HCT116 (cell line): Measurements from ENCODE around the gene MTHFR. TPM values are rescaled to one million over a fixed set of nuclear protein-coding genes. Genes with fewer than 3 reads are reported as not detected.

Experiments
- ATAC-seq: fragments of 200-7000 bp; cut with Tn5 transposase; 2 replicates; pipeline ENCODE4 v1.9.1; 2020; ENCODE audit warnings: mild to moderate bottlenecking, moderate library complexity
- BruUV-seq: library from RNA; stranded (reverse); fragments of 400-500 nt; replicated peaks from 2 replicates; lab custom pipeline; 2021; lab: Mats Ljungman, UMichigan
- CTCF ChIA-PET: fragments of 300-600 bp; sonication (Branson Sonifier 250); formaldehyde crosslinking; loops from one replicate; lab custom pipeline; 2021; ENCODE audit warnings: antibody characterized with exemption; lab: Charles Lee
- POLR2A ChIA-PET: fragments of 300-600, 350-600 bp; sonication (Branson Sonifier 250); formaldehyde crosslinking; loops from one replicate; lab custom pipeline; 2021; ENCODE audit warnings: antibody characterized with exemption; lab: Charles Lee
- RAD21 ChIA-PET, 2 experiments: fragments of 300-600 bp; sonication (Branson Sonifier 250); formaldehyde crosslinking; loops; one replicate each; lab custom pipeline; 2023; ENCODE audit warnings: low total read pairs in 2 of 2; ENCODE audit not compliant: uncharacterized antibody in 2 of 2, unreplicated experiment in 2 of 2, low non-redundant PET in 1 of 2; lab: Charles Lee
- DNase-seq: peaks from one replicate; pipeline ENCODE4 v3.0.0-alpha.2; 2010; ENCODE audit warnings: low read depth, low spot score
- H2AFZ ChIP-seq: fragments of 200-600 bp; shearing (Covaris generic), sonication (generic); 2 replicates; pipeline ENCODE4 v1.6.1; 2017; ENCODE audit warnings: low read depth, mixed run types, mixed read lengths, antibody characterized with exemption, low read length; ENCODE audit not compliant: poor library complexity, severe bottlenecking
- H3K27ac ChIP-seq: 2 replicates; pipeline ENCODE4 v1.5.1; 2012; ENCODE audit warnings: low read depth, low read length
- H3K27me3 ChIP-seq: fragments of 200-600 bp; sonication (generic); 2 replicates; pipeline ENCODE4 v1.6.1; 2016; ENCODE audit warnings: mixed run types, low read length, mixed read lengths; ENCODE audit not compliant: insufficient read depth
- H3K36me3 ChIP-seq, 2 experiments: fragments of 200-500 bp in 1 of 2; fragments of 200-600 bp in 1 of 2; sonication (Bioruptor generic) in 1 of 2; sonication (generic) in 1 of 2; 2 replicates each; pipeline versions ENCODE4 v1.5.1 to v1.6.1; 2014 to 2016; ENCODE audit warnings: low read length in 2 of 2, inconsistent platforms in 1 of 2, mixed read lengths in 1 of 2, mixed run types in 1 of 2; ENCODE audit not compliant: insufficient read depth in 2 of 2, control insufficient read depth in 1 of 2
- H3K4me1 ChIP-seq, 2 experiments: fragments of 200-600 bp in 1 of 2; sonication (generic) in 1 of 2; 2 replicates each; pipeline versions ENCODE4 v1.5.1 to v1.6.1; 2012 to 2017; ENCODE audit warnings: low read length in 2 of 2, inconsistent platforms in 1 of 2, mild to moderate bottlenecking in 1 of 2, mixed read lengths in 1 of 2, mixed run types in 1 of 2, moderate library complexity in 1 of 2; ENCODE audit not compliant: insufficient read depth in 2 of 2, control insufficient read depth in 1 of 2
- H3K4me2 ChIP-seq: fragments of 200-600 bp; sonication (generic); 2 replicates; pipeline ENCODE4 v1.6.1; 2017; ENCODE audit warnings: mixed run types, low read length, mixed read lengths
- H3K4me3 ChIP-seq, 2 experiments: fragments of 200-600 bp in 1 of 2; sonication (generic) in 1 of 2; replicated peaks in 1 of 2; 2 replicates each; pipeline ENCODE4 v1.5.1; 2011 to 2016; ENCODE audit warnings: low read length in 2 of 2, control low read depth in 1 of 2, low read depth in 1 of 2, mild to moderate bottlenecking in 1 of 2, mixed read lengths in 1 of 2, mixed run types in 1 of 2
- H3K79me2 ChIP-seq: fragments of 200-600 bp; sonication (generic); 2 replicates; pipeline ENCODE4 v1.6.1; 2017; ENCODE audit warnings: mild to moderate bottlenecking, mixed run types, low read length, moderate library complexity, mixed read lengths; ENCODE audit not compliant: insufficient read depth
- H3K9ac ChIP-seq: fragments of 200-600 bp; sonication (generic); 2 replicates; pipeline ENCODE4 v1.6.1; 2016; ENCODE audit warnings: low read length, mixed read lengths
- H3K9me2 ChIP-seq: fragments of 200-600 bp; sonication (generic), shearing (Covaris generic); 2 replicates; pipeline ENCODE4 v1.6.1; 2017; ENCODE audit warnings: mixed run types, mild to moderate bottlenecking, moderate library complexity; ENCODE audit not compliant: insufficient read depth
- H3K9me3 ChIP-seq, 2 experiments: fragments of 200-500 bp in 1 of 2; fragments of 200-600 bp in 1 of 2; sonication (Bioruptor generic) in 1 of 2; sonication (generic) in 1 of 2; 2 replicates each; pipeline ENCODE4 v1.6.1; 2014 to 2017; ENCODE audit warnings: low read length in 2 of 2, mixed read lengths in 2 of 2, inconsistent platforms in 1 of 2, low read depth in 1 of 2, mild to moderate bottlenecking in 1 of 2, mixed run types in 1 of 2, moderate library complexity in 1 of 2; ENCODE audit not compliant: control insufficient read depth in 1 of 2, insufficient read depth in 1 of 2
- H4K20me1 ChIP-seq: fragments of 200-600 bp; sonication (generic), shearing (Covaris generic); 2 replicates; pipeline ENCODE4 v1.6.1; 2017; ENCODE audit warnings: mixed run types, mild to moderate bottlenecking, moderate library complexity; ENCODE audit not compliant: insufficient read depth
- CBX3 ChIP-seq: IDR thresholded peaks from 2 replicates; pipeline ENCODE4 v1.6.1; 2012; ENCODE audit warnings: low read depth
- CEBPB ChIP-seq: IDR thresholded peaks from 2 replicates; pipeline ENCODE4 v1.6.1; 2012; ENCODE audit warnings: low read depth
- EGR1 ChIP-seq: IDR thresholded peaks from 2 replicates; pipeline ENCODE4 v1.6.1; 2012; ENCODE audit warnings: low read depth
- ELF1 ChIP-seq: IDR thresholded peaks from 2 replicates; pipeline ENCODE4 v1.6.1; 2012; ENCODE audit warnings: low read depth, borderline replicate concordance
- EZH2 ChIP-seq: fragments of 200-600 bp; sonication (generic); IDR thresholded peaks from 2 replicates; pipeline ENCODE4 v1.6.1; 2017; ENCODE audit warnings: antibody characterized with exemption, mixed run types
- EZH2phosphoT487 ChIP-seq: fragments of 200-600 bp; IDR thresholded peaks from 2 replicates; pipeline ENCODE4 v1.6.1; 2018; ENCODE audit warnings: antibody characterized with exemption, borderline replicate concordance
- JUND ChIP-seq: IDR thresholded peaks from 2 replicates; pipeline ENCODE4 v1.6.1; 2012
- POLR2A ChIP-seq: IDR thresholded peaks from 2 replicates; pipeline ENCODE4 v1.7.0; 2011; ENCODE audit warnings: borderline replicate concordance; ENCODE audit not compliant: insufficient read depth, insufficient read length; ENCODE audit errors: extremely low read depth
- RAD21 ChIP-seq: IDR thresholded peaks from 2 replicates; pipeline ENCODE4 v1.6.1; 2012; ENCODE audit warnings: low read depth, mild to moderate bottlenecking
- SRF ChIP-seq: IDR thresholded peaks from 2 replicates; pipeline ENCODE4 v1.6.1; 2012; ENCODE audit warnings: low read depth
- YY1 ChIP-seq: IDR thresholded peaks from 2 replicates; pipeline ENCODE4 v1.6.1; 2011; ENCODE audit warnings: low read length, low read depth, moderate library complexity, mild to moderate bottlenecking; ENCODE audit not compliant: insufficient replicate concordance; ENCODE audit errors: extremely low read depth
- ZFX ChIP-seq: fragments of 450-650 bp; IDR thresholded peaks from 2 replicates; pipeline ENCODE4 v1.6.1; 2017
- ZNF274 ChIP-seq: fragments of 200-500 bp; sonication (Bioruptor generic); IDR thresholded peaks from 2 replicates; pipeline ENCODE4 v1.6.1; 2014; ENCODE audit warnings: mild to moderate bottlenecking, low read depth, low read length, inconsistent platforms
- intact Hi-C: fragments of 100-400 bp; cut with micrococcal nuclease; formaldehyde crosslinking; loops from 2 replicates; pipeline ENCODE4 v1.10.0; 2022
- total RNA-seq: library from RNA; stranded (reverse); gene quantifications from one replicate; pipeline ENCODE4 v1.2.1, GENCODE V29; 2021; ENCODE audit not compliant: unreplicated experiment
- TF ChIP-seq, protein P1 (sequence below): IDR thresholded peaks from 2 replicates; pipeline ENCODE4 v1.6.1; 2012
- TF ChIP-seq, protein P2 (sequence below): IDR thresholded peaks from 2 replicates; pipeline ENCODE4 v1.6.1; 2012; ENCODE audit warnings: low read depth
- TF ChIP-seq, protein P3 (sequence below): IDR thresholded peaks from 2 replicates; pipeline ENCODE4 v1.6.1; 2011; ENCODE audit warnings: mild to moderate bottlenecking, low read length, moderate library complexity; ENCODE audit not compliant: insufficient replicate concordance; ENCODE audit errors: extremely low read depth

The MTHFR gene
- total RNA-seq, 1 experiment from 2014 or later, result 20.9 TPM

DNA sequence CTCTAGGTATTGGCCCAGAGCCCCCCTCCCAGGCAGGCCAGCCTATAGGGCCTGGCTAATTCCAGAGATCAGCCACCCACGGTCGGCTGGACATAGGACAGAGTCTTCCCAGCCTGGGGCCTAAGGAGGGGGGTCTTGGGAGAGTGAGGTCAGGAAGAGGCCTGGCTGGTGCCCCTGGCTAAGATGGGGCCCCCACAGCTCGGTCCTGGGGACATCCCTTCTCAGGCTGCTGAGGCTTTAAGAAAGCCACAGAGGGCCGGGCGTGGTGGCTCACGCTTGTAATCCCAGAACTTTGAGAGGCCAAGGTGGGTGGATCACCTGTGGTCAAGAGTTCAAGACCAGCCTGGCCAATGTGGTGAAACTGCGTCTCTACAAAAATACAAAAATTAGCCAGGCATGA, 41.2 kb downstream of the MTHFR start:
- no peak overlapping the region for H3K9ac ChIP-seq
- TF ChIP-seq POLR2A (no peak), EZH2phosphoT487 (no peak), ELF1 (no peak), EGR1 (no peak), EZH2 (no peak), ZFX (no peak), ZNF274 (no peak), SRF (no peak), CEBPB (no peak), YY1 (no peak), RAD21 (no peak)
- TF ChIP-seq, protein P1, sequence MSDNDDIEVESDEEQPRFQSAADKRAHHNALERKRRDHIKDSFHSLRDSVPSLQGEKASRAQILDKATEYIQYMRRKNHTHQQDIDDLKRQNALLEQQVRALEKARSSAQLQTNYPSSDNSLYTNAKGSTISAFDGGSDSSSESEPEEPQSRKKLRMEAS, result no peak
- POLR2A ChIA-PET, result no interaction called here
- intact Hi-C loops, result no loop called here
- DNase-seq (no peak), ATAC-seq (no peak)
- no TSS peak for BruUV-seq
- no peak overlapping the region for H2AFZ ChIP-seq
- H3K27ac ChIP-seq, result no peak overlapping the region
- no peaks in the 10 kb centered on the region for H3K36me3 ChIP-seq
- no peak overlapping the region for H3K4me3 ChIP-seq
- no peaks in the 10 kb centered on the region for H3K79me2 ChIP-seq
- H3K9me3 ChIP-seq, result no peaks in the 10 kb centered on the region
- no peaks in the 10 kb centered on the region for H4K20me1 ChIP-seq
- CTCF ChIA-PET, result interaction anchor here (0.7 kb wide), 1 partner anchor 45 kb away, joined by 3 read pairs; no protein-coding TSS in a partner anchor
- H3K4me2 ChIP-seq, result no peak overlapping the region
- H3K9me2 ChIP-seq, result no peaks in the 10 kb centered on the region
- H3K4me1 ChIP-seq, result peaks cover 0 to 11% of the 10 kb centered on the region in 2 experiments; a peak in 1 of 4 replicates
- RAD21 ChIA-PET, result no interaction called here
- H3K27me3 ChIP-seq, result no peaks in the 10 kb centered on the region

DNA sequence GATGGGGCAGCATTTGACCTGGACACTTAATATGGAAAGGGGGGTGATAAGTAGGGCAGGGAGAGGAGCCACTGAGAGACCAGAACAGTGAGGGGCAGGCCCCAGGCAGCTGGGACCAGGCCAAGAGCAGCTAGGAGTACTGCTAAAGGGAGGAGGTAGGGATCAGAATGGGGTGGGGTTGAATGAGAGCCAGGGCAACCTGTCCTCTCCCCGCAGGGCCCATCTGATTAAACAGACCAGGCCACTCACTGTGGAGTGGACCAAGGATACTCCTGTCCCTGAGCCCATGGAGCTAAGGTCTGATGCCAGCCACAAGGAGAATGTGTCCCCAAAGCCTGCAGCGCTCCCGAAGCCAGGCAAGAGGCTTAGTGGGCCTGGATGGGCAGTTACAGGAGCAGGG, 41.6 kb downstream of the MTHFR start:
- no peak overlapping the region for H3K9ac ChIP-seq
- H3K9me2 ChIP-seq, result no peaks in the 10 kb centered on the region

More for the DNA sequence above, 41.6 kb downstream of the MTHFR start:
- RAD21 ChIA-PET, result no interaction called here
- Histone ChIP-seq H3K79me2 (no peaks in the 10 kb centered on the region), H3K9me3 (no peaks in the 10 kb centered on the region), H3K4me2 (no peak overlapping the region), H3K27ac (no peak overlapping the region), H2AFZ (no peak overlapping the region), H3K4me1 (peaks cover 0 to 11% of the 10 kb centered on the region in 2 experiments; a peak in 1 of 4 replicates), H3K36me3 (no peaks in the 10 kb centered on the region), H3K4me3 (no peak overlapping the region), H4K20me1 (no peaks in the 10 kb centered on the region), H3K27me3 (no peaks in the 10 kb centered on the region)
- POLR2A ChIA-PET, result no interaction called here
- BruUV-seq, result no TSS peak
- ATAC-seq (no peak), DNase-seq (no peak)
- CTCF ChIA-PET, result interaction anchor here (0.7 kb wide), 1 partner anchor 44 kb away, joined by 3 read pairs; no protein-coding TSS in a partner anchor
- TF ChIP-seq, protein P2, sequence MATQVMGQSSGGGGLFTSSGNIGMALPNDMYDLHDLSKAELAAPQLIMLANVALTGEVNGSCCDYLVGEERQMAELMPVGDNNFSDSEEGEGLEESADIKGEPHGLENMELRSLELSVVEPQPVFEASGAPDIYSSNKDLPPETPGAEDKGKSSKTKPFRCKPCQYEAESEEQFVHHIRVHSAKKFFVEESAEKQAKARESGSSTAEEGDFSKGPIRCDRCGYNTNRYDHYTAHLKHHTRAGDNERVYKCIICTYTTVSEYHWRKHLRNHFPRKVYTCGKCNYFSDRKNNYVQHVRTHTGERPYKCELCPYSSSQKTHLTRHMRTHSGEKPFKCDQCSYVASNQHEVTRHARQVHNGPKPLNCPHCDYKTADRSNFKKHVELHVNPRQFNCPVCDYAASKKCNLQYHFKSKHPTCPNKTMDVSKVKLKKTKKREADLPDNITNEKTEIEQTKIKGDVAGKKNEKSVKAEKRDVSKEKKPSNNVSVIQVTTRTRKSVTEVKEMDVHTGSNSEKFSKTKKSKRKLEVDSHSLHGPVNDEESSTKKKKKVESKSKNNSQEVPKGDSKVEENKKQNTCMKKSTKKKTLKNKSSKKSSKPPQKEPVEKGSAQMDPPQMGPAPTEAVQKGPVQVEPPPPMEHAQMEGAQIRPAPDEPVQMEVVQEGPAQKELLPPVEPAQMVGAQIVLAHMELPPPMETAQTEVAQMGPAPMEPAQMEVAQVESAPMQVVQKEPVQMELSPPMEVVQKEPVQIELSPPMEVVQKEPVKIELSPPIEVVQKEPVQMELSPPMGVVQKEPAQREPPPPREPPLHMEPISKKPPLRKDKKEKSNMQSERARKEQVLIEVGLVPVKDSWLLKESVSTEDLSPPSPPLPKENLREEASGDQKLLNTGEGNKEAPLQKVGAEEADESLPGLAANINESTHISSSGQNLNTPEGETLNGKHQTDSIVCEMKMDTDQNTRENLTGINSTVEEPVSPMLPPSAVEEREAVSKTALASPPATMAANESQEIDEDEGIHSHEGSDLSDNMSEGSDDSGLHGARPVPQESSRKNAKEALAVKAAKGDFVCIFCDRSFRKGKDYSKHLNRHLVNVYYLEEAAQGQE, result no peak
- TF ChIP-seq YY1 (no peak), ZNF274 (no peak), CBX3 (no peak), RAD21 (no peak), JUND (no peak)
- TF ChIP-seq, protein P3, sequence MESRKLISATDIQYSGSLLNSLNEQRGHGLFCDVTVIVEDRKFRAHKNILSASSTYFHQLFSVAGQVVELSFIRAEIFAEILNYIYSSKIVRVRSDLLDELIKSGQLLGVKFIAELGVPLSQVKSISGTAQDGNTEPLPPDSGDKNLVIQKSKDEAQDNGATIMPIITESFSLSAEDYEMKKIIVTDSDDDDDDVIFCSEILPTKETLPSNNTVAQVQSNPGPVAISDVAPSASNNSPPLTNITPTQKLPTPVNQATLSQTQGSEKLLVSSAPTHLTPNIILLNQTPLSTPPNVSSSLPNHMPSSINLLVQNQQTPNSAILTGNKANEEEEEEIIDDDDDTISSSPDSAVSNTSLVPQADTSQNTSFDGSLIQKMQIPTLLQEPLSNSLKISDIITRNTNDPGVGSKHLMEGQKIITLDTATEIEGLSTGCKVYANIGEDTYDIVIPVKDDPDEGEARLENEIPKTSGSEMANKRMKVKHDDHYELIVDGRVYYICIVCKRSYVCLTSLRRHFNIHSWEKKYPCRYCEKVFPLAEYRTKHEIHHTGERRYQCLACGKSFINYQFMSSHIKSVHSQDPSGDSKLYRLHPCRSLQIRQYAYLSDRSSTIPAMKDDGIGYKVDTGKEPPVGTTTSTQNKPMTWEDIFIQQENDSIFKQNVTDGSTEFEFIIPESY, result no peak
- intact Hi-C loops, result no loop called here
